SKM-1 (cell line): ENCODE data around the gene GPR55.

Experiments used
- DNase-seq: peaks from one replicate; lab custom pipeline; 2025; ENCODE audit not compliant: unreplicated experiment; lab: John Stamatoyannopoulos, UW

GPR55 gene

DNA sequence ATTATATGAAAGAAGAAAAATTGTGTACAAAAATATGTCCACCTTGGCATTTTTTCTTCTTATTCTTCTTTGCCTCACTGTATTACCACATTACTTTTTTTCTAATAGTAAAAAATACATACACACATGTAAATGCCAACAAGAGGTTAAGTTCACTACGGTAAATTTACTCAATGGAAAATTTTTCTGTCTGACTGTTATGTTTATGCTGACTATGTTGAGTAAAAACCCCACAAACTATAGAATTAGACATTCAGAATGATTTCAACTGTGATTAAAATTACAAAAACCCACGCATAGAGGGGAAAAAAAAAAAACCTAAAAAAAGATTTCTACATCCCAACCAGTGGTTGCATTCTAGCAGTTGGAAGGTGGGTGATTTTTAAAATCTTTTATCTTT, 5.4 kb downstream of the GPR55 start:
- no peak for DNase-seq

DNA sequence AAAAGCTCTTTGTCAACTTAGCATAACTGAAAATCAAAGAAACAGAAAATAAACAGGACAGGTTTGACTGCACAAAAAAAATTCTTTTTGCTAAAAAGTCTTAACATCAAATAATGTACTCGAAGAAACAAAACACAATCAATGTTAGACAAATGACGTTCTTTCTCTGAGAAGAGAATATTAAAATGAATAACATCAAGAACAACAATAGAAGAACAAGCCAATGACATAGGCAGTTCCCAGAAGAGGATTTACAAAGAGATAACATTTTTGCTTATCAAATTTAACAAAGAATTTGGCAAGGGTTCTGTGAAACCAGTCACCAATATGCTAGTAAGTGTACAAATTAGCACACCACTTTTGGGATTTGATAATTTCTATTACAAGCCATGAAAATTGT, 5.8 kb downstream of the GPR55 start:
- no peak for DNase-seq

DNA sequence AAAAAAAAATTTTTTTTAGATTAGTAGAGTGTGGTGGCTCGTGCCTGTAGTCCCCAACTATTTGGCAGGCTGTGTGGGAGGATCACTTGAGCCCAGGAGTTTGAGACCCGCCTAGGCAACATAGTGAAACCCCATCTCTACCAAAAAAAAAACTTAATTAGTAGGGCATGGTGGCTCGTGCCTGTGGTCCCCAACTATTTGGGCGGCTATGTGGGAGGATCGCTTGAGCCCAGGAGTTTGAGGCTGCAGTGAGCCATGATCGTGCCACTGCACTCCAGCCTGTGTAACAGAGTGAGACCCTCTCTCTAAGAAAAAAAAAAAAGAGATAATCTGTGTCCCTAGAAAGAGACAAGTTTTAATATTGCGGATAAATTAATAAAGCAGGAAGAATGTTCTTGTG, 8.8 kb downstream of the GPR55 start:
- no peak for DNase-seq

DNA sequence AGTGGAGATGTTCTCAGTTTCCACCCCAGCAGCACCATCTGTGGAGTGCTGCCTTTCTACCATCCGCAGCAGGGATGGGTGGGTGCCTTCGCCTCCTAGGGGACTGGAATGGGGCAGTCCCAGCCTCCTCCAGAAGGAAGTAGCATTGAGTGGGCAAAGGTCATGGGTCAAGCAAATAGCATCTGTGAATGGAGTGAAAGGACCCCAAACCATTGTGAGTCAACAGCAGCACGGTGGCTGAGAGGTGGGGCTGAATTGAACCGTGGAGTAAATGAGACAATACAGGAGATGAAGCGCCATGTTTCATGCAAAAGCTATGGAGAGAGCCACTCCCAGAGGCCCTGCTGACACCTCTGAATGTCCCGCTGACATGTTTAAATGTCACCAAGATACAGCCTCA, 9.7 kb downstream of the GPR55 start:
- DNase-seq, result no peak

DNA sequence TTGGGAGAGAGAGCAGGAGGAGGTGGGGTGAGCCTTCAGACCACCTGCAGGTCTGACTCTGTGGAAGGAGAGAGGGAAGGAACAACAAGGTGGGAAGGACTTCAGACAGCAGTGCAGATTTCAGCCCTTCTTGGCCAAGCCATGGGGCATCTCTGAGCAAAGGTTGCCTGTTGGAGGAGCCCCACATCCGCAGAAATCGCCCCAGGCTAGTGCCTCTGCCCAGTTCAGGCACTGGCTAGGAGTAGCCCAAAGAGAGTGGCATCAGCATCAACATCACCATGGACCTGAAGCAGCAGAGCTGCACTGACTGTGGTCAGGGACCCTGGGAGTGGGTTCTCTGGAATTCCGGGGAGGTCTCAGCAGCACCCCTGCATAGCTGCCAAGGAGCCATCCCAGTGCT, 10.2 kb downstream of the GPR55 start:
- DNase-seq, result no peak

DNA sequence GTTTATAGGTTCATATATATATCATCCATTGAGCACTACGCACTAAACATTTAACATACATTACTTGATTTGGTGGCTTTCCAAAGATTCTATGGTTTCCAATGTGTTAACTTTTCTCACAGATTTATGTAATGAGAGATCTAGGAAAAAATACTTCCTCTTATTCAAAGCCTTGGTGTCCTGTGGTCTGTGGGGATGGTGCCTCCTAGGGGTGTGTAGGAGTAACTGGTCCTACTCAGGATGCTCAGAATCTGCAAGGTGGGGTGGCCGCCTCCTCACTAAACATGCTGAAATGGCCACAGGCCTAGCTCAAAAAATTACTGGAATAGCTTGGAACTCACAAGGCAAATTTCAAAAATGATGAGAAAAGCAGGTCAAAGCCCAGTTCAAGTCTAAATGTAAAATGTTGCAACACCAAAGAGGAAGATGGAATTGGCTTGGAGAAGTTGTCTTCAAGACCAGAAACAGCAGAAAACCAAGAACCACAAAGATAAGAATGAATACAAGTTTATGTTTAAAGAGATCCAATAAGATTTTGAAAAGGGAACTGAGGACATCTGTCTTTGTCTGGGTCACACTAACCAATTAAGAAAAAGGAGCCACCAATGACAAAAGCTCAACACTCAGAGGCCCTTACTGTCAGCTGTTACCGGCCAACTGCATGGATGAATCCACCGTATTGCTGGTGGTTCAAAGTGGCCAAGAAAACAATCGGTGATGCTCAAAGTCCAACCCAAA, 11.5 kb downstream of the GPR55 start:
- DNase-seq, result peak; percentile 79

DNA sequence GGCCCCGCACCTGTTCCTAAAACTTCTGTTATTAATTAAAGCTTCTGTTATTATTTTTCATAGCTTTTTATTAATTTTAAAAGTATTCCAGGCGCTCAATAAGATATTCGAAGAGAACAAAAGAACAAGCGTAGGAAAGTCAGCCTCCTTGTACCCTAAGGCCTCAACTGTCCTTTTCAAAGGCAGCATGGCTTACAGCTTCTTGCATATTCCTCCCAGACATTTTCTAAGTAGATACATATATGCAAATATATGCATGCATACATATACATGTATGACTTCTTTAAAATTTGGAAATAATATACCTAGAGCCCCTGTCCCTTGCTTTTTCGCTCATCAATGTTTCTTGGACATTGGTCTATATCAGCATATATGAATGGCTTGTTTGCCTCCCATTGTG, 12.3 kb downstream of the GPR55 start:
- DNase-seq, result no peak

DNA sequence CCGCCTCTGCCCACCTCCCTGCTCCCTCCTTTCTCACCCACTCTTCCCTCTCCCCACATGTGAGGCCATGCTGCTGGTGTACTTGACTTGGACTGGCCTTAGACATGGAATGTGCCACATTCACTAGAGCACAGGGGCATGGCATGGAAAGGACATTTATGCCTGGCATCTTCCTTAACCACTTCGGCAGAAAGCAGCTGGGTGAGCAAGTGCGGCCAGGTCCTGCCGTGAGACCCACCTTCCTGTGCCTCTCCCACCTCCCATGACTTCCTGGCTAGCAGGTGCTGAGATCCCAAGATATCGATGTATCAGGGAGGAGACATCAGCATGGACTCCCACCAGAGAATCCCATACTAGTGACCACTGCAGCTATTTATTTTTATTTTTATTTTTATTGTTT, 13.0 kb downstream of the GPR55 start:
- no peak for DNase-seq

DNA sequence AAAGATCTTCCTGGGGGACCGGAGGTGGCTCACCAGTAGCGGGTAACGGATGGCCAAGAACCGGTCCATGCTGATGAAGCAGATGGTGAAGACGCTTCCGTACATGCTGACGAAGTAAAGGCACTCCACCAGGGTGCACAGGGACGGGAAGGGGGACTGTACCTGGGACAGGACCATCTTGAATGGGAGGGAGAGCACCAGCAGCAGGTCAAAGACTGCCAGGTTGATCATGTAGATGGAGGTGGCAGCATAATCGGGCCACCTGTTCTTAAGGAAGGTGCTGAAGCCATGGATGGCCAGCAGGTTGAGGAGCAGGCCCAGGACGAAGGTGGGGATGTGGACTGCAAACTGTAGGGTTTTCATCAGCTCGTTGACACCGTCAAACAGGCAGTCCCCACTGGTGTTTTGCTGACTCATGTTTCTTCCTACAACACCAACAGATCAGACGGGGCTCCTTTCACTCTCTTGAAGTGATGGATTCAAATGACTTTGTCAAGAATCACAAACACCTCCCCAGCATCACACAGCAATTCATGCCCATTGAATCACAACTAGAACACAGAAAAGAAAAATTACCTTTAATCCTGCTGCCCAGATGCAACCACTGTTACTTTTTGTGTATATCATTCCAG, 14.4 kb downstream of the GPR55 start:
- DNase-seq, result no peak

DNA sequence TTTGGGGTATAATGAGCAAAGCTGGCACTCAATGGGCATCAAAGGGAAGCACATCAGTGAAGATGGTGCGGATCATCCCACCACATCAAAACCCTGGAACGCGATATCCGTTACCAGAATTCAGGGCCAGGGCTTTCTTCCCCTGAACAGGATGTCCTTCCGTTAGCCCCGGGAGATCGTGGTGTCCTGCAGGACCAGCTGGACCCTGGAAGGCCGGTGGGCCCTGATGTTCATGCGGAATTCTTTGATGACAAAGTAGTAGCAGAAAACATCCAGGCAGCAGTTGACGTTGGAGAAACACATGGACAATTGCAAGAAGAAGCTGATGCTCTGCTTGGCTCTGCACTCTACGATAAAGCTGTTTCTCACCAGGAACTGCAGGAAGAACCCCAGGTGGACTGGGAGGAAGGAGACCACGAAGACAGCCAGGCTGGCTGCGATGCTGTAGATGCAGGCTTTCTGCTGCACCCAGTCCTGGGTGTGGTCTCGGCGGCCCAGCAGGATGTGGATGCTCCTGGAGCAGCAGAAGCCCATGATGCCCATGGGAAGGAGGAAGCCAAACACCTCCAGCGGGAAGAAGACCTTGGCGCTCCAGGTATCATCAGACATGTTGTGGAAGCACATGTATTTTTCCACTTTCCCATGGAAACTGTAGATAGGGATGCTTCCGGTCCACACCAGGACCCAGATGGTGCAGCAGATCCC, 15.0 kb downstream of the GPR55 start:
- no peak for DNase-seq

DNA sequence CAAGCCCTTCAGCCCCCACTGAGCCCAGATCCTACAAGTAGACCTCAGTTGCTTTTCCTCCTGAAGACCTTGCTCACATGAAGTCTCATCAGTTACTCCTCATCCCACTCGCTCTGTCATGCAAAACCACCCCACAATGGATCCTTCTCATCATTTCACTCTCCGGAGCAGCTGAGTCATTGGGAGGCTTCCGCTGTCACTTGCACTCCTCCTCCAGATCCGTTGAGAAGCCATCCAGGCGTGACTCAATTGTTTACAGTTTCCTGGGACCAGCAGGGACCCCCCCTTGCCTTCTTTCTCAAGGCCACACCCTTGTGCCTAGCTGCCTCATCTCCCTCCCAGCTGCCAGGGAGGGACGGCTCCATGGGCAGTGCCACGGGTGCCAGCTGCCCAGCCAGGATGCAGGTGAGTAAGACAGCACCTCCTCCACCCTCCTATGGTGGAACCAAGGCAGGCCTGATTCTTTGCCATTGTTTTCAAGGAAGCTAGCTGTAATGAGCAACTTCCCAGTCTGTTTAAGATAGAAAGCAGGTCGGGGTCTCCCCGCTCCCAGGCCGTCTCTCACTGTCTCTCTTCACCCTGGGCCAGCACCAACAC, 16.3 kb downstream of the GPR55 start:
- no peak for DNase-seq

DNA sequence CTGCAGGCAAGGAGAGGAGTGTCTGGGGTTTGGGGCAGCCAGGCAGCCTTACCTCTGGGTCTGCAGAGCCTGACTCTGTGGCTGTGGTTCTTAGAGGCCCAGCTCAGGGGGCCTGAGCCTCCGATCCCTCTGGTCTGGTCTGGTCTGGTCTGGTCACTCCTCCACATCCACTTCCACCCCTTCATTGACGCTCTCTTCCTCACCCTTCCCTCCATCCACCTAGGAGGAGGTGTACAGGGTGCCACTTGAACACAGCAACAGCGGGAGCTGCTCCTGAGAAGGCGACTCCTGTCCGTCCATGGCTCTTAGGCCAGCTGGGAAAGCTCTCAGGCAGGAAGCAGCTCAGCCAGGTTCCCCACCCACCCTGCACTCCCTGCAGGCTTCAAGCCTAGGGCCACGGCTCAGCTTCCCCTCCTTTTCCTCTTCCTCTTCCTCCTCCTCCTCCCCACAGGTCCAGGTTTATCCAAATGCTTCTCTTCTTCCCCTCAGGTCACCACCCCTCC, 16.9 kb downstream of the GPR55 start:
- no peak for DNase-seq

DNA sequence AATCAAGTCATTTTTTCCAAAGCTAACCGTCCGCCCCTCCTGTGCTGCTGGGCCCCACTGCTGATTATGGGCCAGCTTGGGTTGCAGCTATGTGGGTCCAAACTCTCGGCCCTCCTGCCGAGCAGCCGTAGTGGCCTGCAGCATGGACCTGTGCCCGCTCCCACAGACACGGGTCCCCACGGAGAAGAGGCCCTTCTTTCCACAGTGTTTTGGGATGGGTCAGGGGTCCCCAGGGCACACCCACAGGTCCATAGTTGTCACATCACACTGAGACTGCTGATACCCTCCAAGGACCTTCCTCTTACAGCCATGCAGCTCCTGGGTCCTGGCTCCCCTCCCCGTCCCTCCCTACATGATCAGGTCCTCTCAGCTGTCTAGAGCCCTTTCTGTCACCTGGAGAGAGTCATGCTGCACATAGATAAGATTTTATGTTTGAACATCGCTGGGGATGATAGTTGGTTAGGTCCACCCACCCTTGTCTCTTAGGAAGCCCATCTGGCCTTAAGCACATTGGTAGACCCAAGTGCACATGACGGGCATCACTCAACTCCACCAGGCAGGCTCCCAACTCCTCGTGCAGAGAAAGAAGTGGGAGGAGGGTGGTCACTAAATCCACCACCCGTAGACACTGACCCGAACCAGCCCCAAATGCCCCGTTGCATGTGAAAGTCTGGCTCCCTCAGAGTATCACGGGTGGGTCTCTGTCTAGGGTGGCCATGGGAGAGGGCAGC, 17.5 kb downstream of the GPR55 start:
- no peak for DNase-seq

DNA sequence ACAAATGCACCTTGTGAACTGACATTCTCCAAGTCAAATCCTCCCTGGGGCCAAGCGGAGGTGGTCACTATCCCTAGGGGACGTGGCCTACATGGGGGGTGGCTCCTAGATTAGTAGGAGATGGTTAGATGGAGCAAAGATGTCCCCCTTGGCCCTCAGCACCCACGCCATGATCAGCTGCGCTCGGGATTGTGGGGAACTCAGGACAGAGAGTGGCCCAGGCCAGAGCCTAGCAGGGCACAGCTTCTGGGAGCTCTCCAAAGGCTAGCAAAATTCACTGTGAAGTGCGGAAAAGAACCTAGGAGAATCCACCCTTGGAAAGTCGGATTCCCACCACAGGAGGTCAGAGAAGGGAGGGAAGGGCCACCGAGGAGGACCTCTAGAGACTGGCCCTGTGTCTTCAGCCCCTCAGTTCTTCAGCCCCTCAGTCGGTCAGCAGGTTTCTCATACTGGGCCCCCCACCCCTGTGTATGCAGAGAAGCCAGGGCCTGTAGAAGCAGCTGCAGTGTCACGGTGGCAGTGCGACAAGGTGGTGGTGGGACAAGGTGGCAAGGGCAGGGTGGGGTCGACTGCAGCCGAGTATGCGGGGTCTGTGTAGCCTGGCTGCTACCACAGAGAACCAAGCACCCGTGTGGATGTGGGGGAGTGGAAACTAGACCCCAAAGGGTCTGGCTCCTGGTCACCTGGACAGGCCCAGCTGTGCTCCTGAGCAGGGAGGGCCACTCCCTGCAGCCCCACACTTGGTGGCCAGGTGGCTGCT, 18.4 kb downstream of the GPR55 start:
- no peak for DNase-seq

DNA sequence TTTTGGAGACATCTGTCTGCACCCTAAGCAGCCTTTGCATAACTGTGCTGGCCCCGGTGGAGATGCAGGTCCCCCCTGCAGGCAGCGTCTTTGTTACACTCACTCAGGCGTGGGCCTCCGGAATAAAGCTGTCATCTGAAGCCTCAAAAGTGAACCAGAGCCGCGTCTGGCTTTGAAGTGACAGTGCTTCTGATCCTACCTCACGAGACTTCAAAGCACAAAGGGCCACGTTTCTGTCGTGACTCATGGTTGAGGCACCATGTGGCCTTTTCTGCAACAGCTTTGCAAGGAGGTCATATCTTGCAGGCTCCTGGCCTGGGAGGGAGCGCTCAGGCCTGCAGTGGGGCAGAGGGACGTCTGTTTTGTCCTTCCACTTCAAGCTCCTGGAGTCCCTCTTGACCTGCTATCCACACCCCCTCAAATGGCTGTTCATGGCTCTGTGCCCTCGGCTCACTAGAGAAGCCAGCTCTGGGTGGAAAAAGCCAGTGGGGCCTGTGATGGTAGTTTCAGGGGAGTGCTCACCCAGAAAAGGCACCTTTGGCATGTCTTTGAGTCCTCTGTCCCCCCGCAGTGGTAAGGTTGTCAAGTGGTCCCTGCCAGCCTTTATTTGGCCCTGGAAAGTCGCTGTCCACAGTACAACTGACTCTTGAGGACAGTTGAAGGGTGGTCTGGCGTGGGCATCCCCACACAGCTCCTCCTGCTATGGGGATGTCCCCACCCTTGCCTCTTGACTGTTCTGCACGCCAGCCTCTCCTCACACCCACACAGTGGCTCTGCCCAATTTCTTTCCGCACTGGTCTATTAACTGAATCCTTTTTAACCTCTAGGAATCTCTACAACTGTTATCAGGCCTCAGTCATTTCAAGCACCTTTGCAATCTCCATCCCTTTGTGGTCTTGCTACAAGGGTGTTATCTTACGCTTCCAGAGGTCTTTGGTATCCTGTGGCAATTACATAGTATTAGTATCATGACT, 19.3 kb downstream of the GPR55 start:
- no peak for DNase-seq

DNA sequence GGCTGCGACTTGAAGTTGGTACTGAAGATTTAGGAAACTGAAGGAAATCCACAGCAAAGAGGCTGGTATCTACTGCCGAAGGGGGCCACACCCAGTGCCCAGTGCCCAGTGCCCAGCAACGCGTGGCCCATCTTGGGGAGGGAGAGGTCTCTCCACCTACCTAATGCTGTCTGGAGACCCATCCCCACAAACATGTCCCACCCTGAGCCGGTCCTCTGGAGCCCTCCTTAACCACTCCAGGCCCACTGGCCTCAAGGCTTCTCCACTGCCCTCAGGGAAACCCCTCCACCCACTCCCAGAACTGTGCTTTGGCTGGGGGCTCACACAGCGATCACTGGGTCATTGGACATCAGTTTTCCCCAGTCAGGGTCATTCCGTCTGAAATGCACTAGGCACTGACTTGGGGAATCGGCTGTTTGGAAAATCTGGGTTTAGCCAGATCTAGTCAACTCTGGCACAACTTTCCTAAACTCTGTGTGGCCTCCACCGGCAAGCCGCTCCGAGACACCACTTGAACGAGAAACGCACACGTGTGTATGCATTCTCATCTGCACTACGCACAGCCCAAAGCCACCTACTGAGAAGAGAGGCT, 20.1 kb downstream of the GPR55 start:
- no peak for DNase-seq

DNA sequence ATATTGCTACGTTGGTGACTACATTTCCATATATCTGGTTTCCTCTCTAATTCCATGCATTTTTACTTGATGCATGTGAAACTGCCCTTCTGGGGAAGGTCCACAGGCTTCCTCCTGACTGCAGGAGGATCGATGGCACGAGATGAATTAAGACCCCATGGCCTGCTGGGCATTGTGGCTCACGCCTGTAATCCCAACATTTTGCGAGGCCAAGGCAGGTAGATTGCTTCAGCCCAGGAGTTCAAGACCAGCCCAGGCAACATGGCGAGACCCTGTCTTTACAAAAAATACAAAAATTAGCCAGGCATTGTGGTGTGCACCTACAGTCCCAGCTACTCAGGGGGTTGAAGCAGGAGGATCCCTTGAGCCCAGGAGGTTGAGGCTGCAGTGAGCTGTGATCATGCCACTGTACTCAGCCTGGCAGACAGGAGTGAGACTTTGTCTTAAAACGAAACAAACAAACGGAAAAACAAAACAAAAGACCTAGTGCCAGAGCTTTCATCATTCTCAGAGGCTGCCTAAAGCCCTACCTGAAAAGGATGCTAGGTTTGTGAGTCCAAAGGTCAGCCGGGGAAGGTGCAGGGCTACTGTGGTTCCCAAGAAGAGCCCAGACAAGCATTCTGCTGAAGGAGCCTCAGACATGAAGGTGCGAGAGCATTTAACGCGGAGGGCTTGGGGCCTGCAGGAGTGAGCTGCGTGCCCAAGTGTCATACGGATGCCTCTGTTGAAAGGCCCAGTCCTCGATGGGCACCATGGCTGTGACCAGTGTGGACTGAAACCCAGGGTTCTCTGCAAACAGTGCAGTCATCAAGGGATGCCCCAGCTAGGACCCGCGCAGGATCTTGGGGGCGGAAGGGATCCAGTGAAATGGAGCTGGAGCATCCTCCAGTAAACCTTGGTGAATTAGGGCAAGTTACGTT, 21.6 kb downstream of the GPR55 start:
- DNase-seq, result no peak
